ENCODE measurements around the gene SYNE4. TPM values are rescaled to one million over a fixed set of nuclear protein-coding genes. Genes with fewer than 3 reads are reported as not detected.
"Not testable (repeated sequence)": the region's sequence is repeated elsewhere in the genome, so short reads cannot be mapped to it uniquely, and the experiment has no call there.

The SYNE4 gene
- total and polyA plus RNA-seq, 2 donors (not counting 3 experiments of a cell fraction or from before 2014, with no cell fraction given): 0.46 to 0.62 TPM

DNA sequence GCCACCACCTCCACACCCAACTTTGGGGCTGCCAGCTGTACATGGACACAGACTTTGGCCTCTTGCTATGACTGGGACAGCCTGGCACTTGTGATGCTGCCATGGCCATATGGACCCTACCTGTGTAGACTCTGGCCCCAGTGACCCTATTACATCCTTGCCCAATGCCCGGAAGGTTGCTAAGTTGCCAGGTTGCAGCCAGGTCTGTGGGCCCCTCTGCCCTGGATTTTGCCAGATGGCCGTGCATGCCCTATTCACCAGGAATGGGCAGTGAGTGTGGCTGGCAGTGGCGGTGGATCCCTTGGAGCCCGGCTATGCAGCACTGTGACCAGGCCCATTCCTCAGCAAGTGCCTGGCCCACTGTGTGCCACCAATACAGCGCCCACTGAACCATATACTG lies 22.5 kb downstream of the SYNE4 start:
- DNase-seq (ENCODE audit: low read depth, low spot score) (no peak), FAIRE-seq (no peak)
- Histone ChIP-seq H3K4me3 (replicated peaks in 1 of 3; ENCODE audit: insufficient read depth in 1 of 3, low read depth in 1 of 3, low read length in 3 of 3) (no peak overlapping the region), H3K9ac (replicated peaks; ENCODE audit: extremely low read depth, insufficient read depth, low read length) (no peak overlapping the region), H3K9me1 (replicated peaks; ENCODE audit: control insufficient read depth, extremely low read depth, insufficient read depth, low read length) (no peaks in the 10 kb centered on the region), H2AFZ (ENCODE audit: low read depth, low read length) (no peak overlapping the region), H3K27me3 (ENCODE audit: control insufficient read depth in 2 of 2, insufficient read depth in 2 of 2, low read length in 2 of 2) (peaks cover 5 to 11% of the 10 kb centered on the region in 2 experiments), H3K4me1 (ENCODE audit: control insufficient read depth, extremely low read depth, insufficient read depth, low read length) (no peaks in the 10 kb centered on the region), H3K9me3 (replicated peaks; ENCODE audit: control insufficient read depth, insufficient read depth, low read length) (no peaks in the 10 kb centered on the region), H3K4me2 (ENCODE audit: insufficient read depth, low read length) (no peak overlapping the region), H3K79me2 (ENCODE audit: control insufficient read depth, insufficient read depth, low read length) (no peaks in the 10 kb centered on the region), H4K20me1 (replicated peaks; ENCODE audit: control insufficient read depth, extremely low read depth, insufficient read depth, low read length) (no peaks in the 10 kb centered on the region), H3K36me3 (ENCODE audit: control insufficient read depth in 2 of 2, extremely low read depth in 1 of 2, insufficient read depth in 2 of 2, low read length in 2 of 2) (no peaks in the 10 kb centered on the region), H3K27ac (ENCODE audit: insufficient read depth, low read depth, low read length) (no peak overlapping the region)
- ChIA-PET CTCF (no interaction called here), POLR2A (no interaction called here)
- intact Hi-C loops (cut with micrococcal nuclease) (no loop called here), dilution Hi-C loops (cut with MboI; ENCODE audit: extremely low pct_ligation_motif_present, low sequenced_read_pairs) (no loop called here)
- TF ChIP-seq POLR2A (IDR thresholded peaks at IDR 0.05; ENCODE audit: low read depth, low read length) (no peak), EZH2 (IDR thresholded peaks at IDR 0.05; ENCODE audit: borderline replicate concordance, low read depth, low read length, severe bottlenecking) (no peak), MYC (IDR thresholded peaks at IDR 0.05; ENCODE audit: low read depth, low read length) (no peak)
- TF ChIP-seq, protein P1, sequence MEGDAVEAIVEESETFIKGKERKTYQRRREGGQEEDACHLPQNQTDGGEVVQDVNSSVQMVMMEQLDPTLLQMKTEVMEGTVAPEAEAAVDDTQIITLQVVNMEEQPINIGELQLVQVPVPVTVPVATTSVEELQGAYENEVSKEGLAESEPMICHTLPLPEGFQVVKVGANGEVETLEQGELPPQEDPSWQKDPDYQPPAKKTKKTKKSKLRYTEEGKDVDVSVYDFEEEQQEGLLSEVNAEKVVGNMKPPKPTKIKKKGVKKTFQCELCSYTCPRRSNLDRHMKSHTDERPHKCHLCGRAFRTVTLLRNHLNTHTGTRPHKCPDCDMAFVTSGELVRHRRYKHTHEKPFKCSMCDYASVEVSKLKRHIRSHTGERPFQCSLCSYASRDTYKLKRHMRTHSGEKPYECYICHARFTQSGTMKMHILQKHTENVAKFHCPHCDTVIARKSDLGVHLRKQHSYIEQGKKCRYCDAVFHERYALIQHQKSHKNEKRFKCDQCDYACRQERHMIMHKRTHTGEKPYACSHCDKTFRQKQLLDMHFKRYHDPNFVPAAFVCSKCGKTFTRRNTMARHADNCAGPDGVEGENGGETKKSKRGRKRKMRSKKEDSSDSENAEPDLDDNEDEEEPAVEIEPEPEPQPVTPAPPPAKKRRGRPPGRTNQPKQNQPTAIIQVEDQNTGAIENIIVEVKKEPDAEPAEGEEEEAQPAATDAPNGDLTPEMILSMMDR (IDR thresholded peaks at IDR 0.05; ENCODE audit: extremely low read depth in 1 of 2, insufficient read depth in 1 of 2, low read depth in 1 of 2, low read length in 2 of 2): no peak
- TF ChIP-seq, protein P2, sequence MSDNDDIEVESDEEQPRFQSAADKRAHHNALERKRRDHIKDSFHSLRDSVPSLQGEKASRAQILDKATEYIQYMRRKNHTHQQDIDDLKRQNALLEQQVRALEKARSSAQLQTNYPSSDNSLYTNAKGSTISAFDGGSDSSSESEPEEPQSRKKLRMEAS (IDR thresholded peaks at IDR 0.05; ENCODE audit: insufficient read depth, insufficient read length): no peak
- no TSS peak for BruUV-seq (replicated peaks)

DNA sequence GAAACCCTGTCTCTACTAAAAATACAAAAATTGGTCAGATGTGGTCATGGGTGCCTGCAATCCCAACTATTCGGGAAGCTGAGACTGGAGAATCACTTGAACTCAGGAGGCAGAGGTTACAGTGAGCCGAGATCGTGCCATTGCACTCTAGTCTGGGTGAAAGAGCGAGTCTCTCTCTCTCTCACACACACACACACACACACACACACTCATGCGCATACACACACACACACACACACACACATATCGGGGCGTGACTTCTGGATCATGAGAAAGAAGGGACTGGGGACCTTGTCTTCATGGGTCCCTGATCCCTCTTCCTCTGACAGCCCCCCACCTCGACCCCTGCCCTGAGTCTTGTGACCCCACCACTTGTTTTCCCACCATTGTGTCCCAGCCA lies 25.4 kb downstream of the SYNE4 start:
- Histone ChIP-seq H3K27me3 (ENCODE audit: control insufficient read depth in 2 of 2, insufficient read depth in 2 of 2, low read length in 2 of 2) (peaks cover 5 to 9% of the 10 kb centered on the region in 2 experiments), H3K4me2 (ENCODE audit: insufficient read depth, low read length) (no peak overlapping the region), H3K27ac (ENCODE audit: insufficient read depth, low read depth, low read length) (no peak overlapping the region), H3K9me1 (replicated peaks; ENCODE audit: control insufficient read depth, extremely low read depth, insufficient read depth, low read length) (no peaks in the 10 kb centered on the region), H3K4me3 (replicated peaks in 1 of 3; ENCODE audit: insufficient read depth in 1 of 3, low read depth in 1 of 3, low read length in 3 of 3) (no peak overlapping the region), H2AFZ (ENCODE audit: low read depth, low read length) (no peak overlapping the region), H3K36me3 (ENCODE audit: control insufficient read depth in 2 of 2, extremely low read depth in 1 of 2, insufficient read depth in 2 of 2, low read length in 2 of 2) (no peaks in the 10 kb centered on the region), H3K4me1 (ENCODE audit: control insufficient read depth, extremely low read depth, insufficient read depth, low read length) (no peaks in the 10 kb centered on the region), H3K9me3 (replicated peaks; ENCODE audit: control insufficient read depth, insufficient read depth, low read length) (no peaks in the 10 kb centered on the region), H3K9ac (replicated peaks; ENCODE audit: extremely low read depth, insufficient read depth, low read length) (no peak overlapping the region), H4K20me1 (replicated peaks; ENCODE audit: control insufficient read depth, extremely low read depth, insufficient read depth, low read length) (no peaks in the 10 kb centered on the region), H3K79me2 (ENCODE audit: control insufficient read depth, insufficient read depth, low read length) (no peaks in the 10 kb centered on the region)
- dilution Hi-C loops (cut with MboI; ENCODE audit: extremely low pct_ligation_motif_present, low sequenced_read_pairs) (no loop called here), intact Hi-C loops (cut with micrococcal nuclease) (no loop called here)
- ChIA-PET POLR2A (no interaction called here), CTCF (no interaction called here)
- DNase-seq (ENCODE audit: low read depth, low spot score): no peak
- TF ChIP-seq POLR2A (IDR thresholded peaks at IDR 0.05; ENCODE audit: low read depth, low read length) (no peak), EZH2 (IDR thresholded peaks at IDR 0.05; ENCODE audit: borderline replicate concordance, low read depth, low read length, severe bottlenecking) (no peak)
- no TSS peak for BruUV-seq (replicated peaks)
- FAIRE-seq: no peak

DNA sequence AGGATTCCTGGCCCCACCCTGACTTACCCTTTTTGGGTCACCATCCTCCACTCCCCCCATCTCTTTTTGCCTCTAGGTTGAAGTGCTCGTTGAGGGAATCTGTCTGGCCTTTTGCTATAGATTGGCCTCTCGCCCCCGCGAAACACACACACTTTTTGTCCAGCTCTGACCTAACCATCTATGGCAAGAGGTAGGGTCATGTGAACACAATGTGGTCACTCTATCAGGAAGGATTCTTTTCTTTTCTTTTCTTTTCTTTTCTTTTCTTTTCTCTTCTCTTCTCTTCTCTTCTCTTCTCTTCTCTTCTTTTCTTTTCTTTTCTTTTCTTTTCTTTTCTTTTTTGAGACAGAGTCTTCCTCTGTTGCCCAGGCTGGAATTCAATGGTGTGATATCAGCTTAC lies 27.6 kb downstream of the SYNE4 start:
- H3K79me2 ChIP-seq (ENCODE audit: control insufficient read depth, insufficient read depth, low read length); H3K36me3 ChIP-seq (ENCODE audit: control insufficient read depth in 2 of 2, extremely low read depth in 1 of 2, insufficient read depth in 2 of 2, low read length in 2 of 2); H3K27ac ChIP-seq (ENCODE audit: insufficient read depth, low read depth, low read length); H3K4me3 ChIP-seq (replicated peaks in 1 of 3; ENCODE audit: insufficient read depth in 1 of 3, low read depth in 1 of 3, low read length in 3 of 3); dilution Hi-C loops (cut with MboI; ENCODE audit: extremely low pct_ligation_motif_present, low sequenced_read_pairs); intact Hi-C loops (cut with micrococcal nuclease); H3K4me2 ChIP-seq (ENCODE audit: insufficient read depth, low read length); POLR2A ChIA-PET; H3K9me1 ChIP-seq (replicated peaks; ENCODE audit: control insufficient read depth, extremely low read depth, insufficient read depth, low read length); DNase-seq (ENCODE audit: low read depth, low spot score); H3K27me3 ChIP-seq (ENCODE audit: control insufficient read depth in 2 of 2, insufficient read depth in 2 of 2, low read length in 2 of 2); H3K9ac ChIP-seq (replicated peaks; ENCODE audit: extremely low read depth, insufficient read depth, low read length); FAIRE-seq; BruUV-seq (replicated peaks); H3K4me1 ChIP-seq (ENCODE audit: control insufficient read depth, extremely low read depth, insufficient read depth, low read length); CTCF ChIA-PET; H3K9me3 ChIP-seq (replicated peaks; ENCODE audit: control insufficient read depth, insufficient read depth, low read length); H4K20me1 ChIP-seq (replicated peaks; ENCODE audit: control insufficient read depth, extremely low read depth, insufficient read depth, low read length); H2AFZ ChIP-seq (ENCODE audit: low read depth, low read length): not testable (repeated sequence)

Data from endothelial cell of umbilical vein (primary cell).